Hematopoietic multipotent progenitor cell treated with erythropoietin and hydrocortisone succinate and interleukin-3 and kit ligand, for 17 days (in vitro differentiated cells): ENCODE results near the gene CLEC16A.

Source experiments
- DNase-seq: peaks from one replicate; pipeline ENCODE4 v3.0.0-alpha.2; 2015; ENCODE audit warnings: low spot score

CLEC16A gene

GRCh38 chr16:10988879-10989278 is 44.5 kb downstream of the CLEC16A start:
- no peak for DNase-seq

GRCh38 chr16:10989559-10989958 is 45.2 kb downstream of the CLEC16A start:
- no peak for DNase-seq

GRCh38 chr16:10990378-10990777 is 46.0 kb downstream of the CLEC16A start:
- DNase-seq, result no peak

GRCh38 chr16:10992112-10992511 is 47.7 kb downstream of the CLEC16A start:
- no peak for DNase-seq

- no peak for DNase-seq
Measured at GRCh38 chr16:10992797-10993196, 48.4 kb downstream of the CLEC16A start.

- DNase-seq, result no peak
Measured at GRCh38 chr16:10993649-10994048, 49.3 kb downstream of the CLEC16A start.

- DNase-seq, result no peak
Measured at GRCh38 chr16:10994571-10994970, 50.2 kb downstream of the CLEC16A start.

GRCh38 chr16:10995565-10995964 is 51.2 kb downstream of the CLEC16A start:
- DNase-seq, result no peak

GRCh38 chr16:10997485-10997884 is 53.1 kb downstream of the CLEC16A start:
- no peak for DNase-seq

- DNase-seq, result no peak
Measured at GRCh38 chr16:10999300-10999699, 54.9 kb downstream of the CLEC16A start.

- no peak for DNase-seq
Measured at GRCh38 chr16:11001611-11002010, 57.2 kb downstream of the CLEC16A start.

GRCh38 chr16:11003141-11003540 is 58.8 kb downstream of the CLEC16A start:
- DNase-seq, result no peak

GRCh38 chr16:11004351-11004750 is 60.0 kb downstream of the CLEC16A start:
- DNase-seq, result no peak

GRCh38 chr16:11004973-11005610 is 60.7 kb downstream of the CLEC16A start:
- no peak for DNase-seq

- DNase-seq, result no peak
Measured at GRCh38 chr16:11005611-11005975, 61.2 kb downstream of the CLEC16A start.

GRCh38 chr16:11006656-11007055 is 62.3 kb downstream of the CLEC16A start:
- no peak for DNase-seq

- no peak for DNase-seq
Measured at GRCh38 chr16:11007714-11008280, 63.4 kb downstream of the CLEC16A start.

- no peak for DNase-seq
Measured at GRCh38 chr16:11009027-11009755, 64.8 kb downstream of the CLEC16A start.

GRCh38 chr16:11010575-11011221 is 66.3 kb downstream of the CLEC16A start:
- no peak for DNase-seq

- DNase-seq, result no peak
Measured at GRCh38 chr16:11011326-11011725, 67.0 kb downstream of the CLEC16A start.

GRCh38 chr16:11012841-11013240 is 68.5 kb downstream of the CLEC16A start:
- DNase-seq, result no peak

- no peak for DNase-seq
Measured at GRCh38 chr16:11014136-11014535, 69.8 kb downstream of the CLEC16A start.

- no peak for DNase-seq
Measured at GRCh38 chr16:11015076-11015475, 70.7 kb downstream of the CLEC16A start.
